B cell (primary cell): ENCODE results near the gene RASGRF2.

Experiments used
- CTCF ChIP-seq: fragments of 200-600 bp; IDR thresholded peaks from one replicate; pipeline ENCODE4 v1.8.0; 2022; ENCODE audit warnings: antibody characterized with exemption, mild to moderate bottlenecking
- EZH2 ChIP-seq: IDR thresholded peaks from 2 replicates; pipeline ENCODE4 v1.6.1; 2012; ENCODE audit warnings: borderline replicate concordance, low read depth, mild to moderate bottlenecking, moderate library complexity, low read length; ENCODE audit not compliant: insufficient read depth, poor library complexity, severe bottlenecking

GRCh38 chr5:81192373-81192750, 232.2 kb downstream of the RASGRF2 start:
- no peak for TF ChIP-seq CTCF
- TF ChIP-seq EZH2: no peak
